Liver (tissue), 9 donors: ENCODE results near the gene PPIP5K1. TPM values are rescaled to one million over a fixed set of nuclear protein-coding genes. Genes with fewer than 3 reads are reported as not detected.
"Not testable (repeated sequence)": the region's sequence is repeated elsewhere in the genome, so short reads cannot be mapped to it uniquely, and the experiment has no call there.

Source experiments
- DNase-seq: peaks from one replicate; pipeline ENCODE4 v3.0.0-alpha.2; 2017; ENCODE audit warnings: low spot score
- H3K27ac ChIP-seq, 2 donors: one replicate each; pipeline ENCODE4 v1.7.0; 2013; ENCODE audit warnings: inconsistent platforms in 2 of 2, low read length in 2 of 2, control low read depth in 1 of 2, low read depth in 1 of 2, mild to moderate bottlenecking in 1 of 2
- H3K27me3 ChIP-seq, 4 donors: one replicate each; pipeline versions ENCODE4 v1.6.1 to v1.7.0; 2013; ENCODE audit warnings: low read length in 3 of 4, inconsistent platforms in 1 of 4, mild to moderate bottlenecking in 1 of 4, moderate library complexity in 1 of 4; ENCODE audit not compliant: control insufficient read depth in 4 of 4, insufficient read depth in 4 of 4
- H3K36me3 ChIP-seq, 4 donors: one replicate each; pipeline versions ENCODE4 v1.6.1 to v1.7.0; 2013; ENCODE audit warnings: low read length in 3 of 4, mild to moderate bottlenecking in 3 of 4, low read depth in 1 of 4, moderate library complexity in 1 of 4; ENCODE audit not compliant: control insufficient read depth in 4 of 4, insufficient read depth in 3 of 4
- H3K4me1 ChIP-seq, 4 donors: one replicate each; pipeline versions ENCODE4 v1.6.1 to v1.7.0; 2013; ENCODE audit warnings: low read length in 3 of 4, mild to moderate bottlenecking in 3 of 4, moderate library complexity in 1 of 4; ENCODE audit not compliant: control insufficient read depth in 4 of 4, insufficient read depth in 4 of 4
- H3K4me3 ChIP-seq, 3 donors: one replicate each; pipeline versions ENCODE4 v1.6.1 to v1.7.0; 2013; ENCODE audit warnings: low read length in 3 of 3, control low read depth in 1 of 3, low read depth in 1 of 3, mild to moderate bottlenecking in 1 of 3
- H3K9ac ChIP-seq, 2 donors: one replicate each; pipeline ENCODE4 v1.7.0; 2013; ENCODE audit warnings: low read length in 2 of 2, mild to moderate bottlenecking in 2 of 2, moderate library complexity in 2 of 2, control low read depth in 1 of 2, low read depth in 1 of 2
- H3K9me3 ChIP-seq, 4 donors: one replicate each; pipeline versions ENCODE4 v1.6.1 to v1.7.0; 2013; ENCODE audit warnings: low read length in 3 of 4; ENCODE audit not compliant: control insufficient read depth in 4 of 4
- FOXA1 ChIP-seq: IDR thresholded peaks from 2 replicates; pipeline ENCODE4 v1.6.1; 2016; ENCODE audit warnings: antibody characterized with exemption
- RXRA ChIP-seq, 2 donors: IDR thresholded peaks; 2 replicates each; pipeline ENCODE4 v1.6.1; 2017 to 2018; ENCODE audit warnings: antibody characterized with exemption in 2 of 2, mild to moderate bottlenecking in 1 of 2
- YY1 ChIP-seq: IDR thresholded peaks from 2 replicates; pipeline ENCODE4 v1.6.1; 2016; ENCODE audit warnings: antibody characterized with exemption, mild to moderate bottlenecking
- WGBS: extraction: QIAGEN DNeasy Blood & Tissue Kit; methylation state at CpG from one replicate; pipeline ENCODE4 v1.1.7; 2013; 5-methylcytosine and 5-hydroxymethylcytosine counted together
- polyA plus RNA-seq, 2 donors: library from polyadenylated mRNA; stranded (reverse) in 1 of 2; unstranded in 1 of 2; fragments of 200-250 nt in 1 of 2; fragments of >200 nt in 1 of 2; fragmentation: Nextera tagmentation in 1 of 2; extraction: Ambion mirVana in 1 of 2; gene quantifications; one replicate each; pipeline versions ENCODE4 v1.2.1 to v1.2.3, GENCODE V29; 2013 to 2015
- total RNA-seq, 2 donors: library from RNA; depleted of rRNA; stranded (reverse); fragments of >200 nt; gene quantifications; one replicate each; pipeline ENCODE4 v1.2.3, GENCODE V29; 2014
- TF ChIP-seq, protein P1 (sequence below): IDR thresholded peaks from 2 replicates; pipeline ENCODE4 v1.6.1; 2016; ENCODE audit warnings: antibody characterized with exemption
- TF ChIP-seq, protein P2 (sequence below): IDR thresholded peaks from 2 replicates; pipeline ENCODE4 v1.6.1; 2016; ENCODE audit warnings: antibody characterized with exemption
- TF ChIP-seq, protein P3 (sequence below): IDR thresholded peaks from 2 replicates; pipeline ENCODE4 v1.6.1; 2016; ENCODE audit warnings: antibody characterized with exemption
- donor health status: healthy.
- donor health status: healthy.
- donor health status: healthy.
- donor health status: healthy.
- donor health status: healthy.

Gene PPIP5K1
- total RNA-seq (10 to 100 TPM; 11.9 to 18.2 TPM), polyA plus RNA-seq (1 to 10 TPM; 2.5 to 5.4 TPM)

DNA sequence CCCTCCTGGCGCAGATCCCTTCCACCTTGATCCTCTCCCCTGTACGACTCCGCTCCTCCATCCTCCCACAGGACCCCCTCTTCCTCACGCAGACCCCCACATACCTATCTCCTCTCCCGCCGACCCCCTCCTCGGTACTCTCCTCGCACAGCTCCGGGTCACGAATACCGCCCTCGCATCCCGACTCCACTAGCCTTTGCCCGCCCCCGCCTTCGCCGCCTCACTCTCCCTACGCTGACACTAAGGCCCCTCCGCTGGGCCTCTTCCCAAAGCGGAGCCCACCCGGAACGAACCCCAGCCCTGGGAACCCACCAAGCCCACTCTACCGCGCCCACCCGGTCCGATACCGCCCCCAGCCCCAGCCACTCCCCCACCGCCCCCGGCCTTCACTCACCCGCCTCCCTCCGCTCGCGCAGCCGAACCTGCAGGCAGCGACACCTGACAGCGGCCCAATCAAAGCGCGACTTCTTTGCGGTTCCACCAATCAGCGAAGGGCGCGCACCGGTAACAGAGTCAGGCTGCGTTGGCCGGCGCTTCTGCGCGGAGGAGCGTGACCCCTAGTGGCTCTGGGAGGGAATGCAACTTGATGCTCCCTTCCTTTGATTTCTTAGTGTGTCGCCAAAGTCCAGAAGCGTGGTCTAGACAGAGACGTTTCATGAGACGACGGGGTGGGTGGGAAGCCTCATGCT, at the start of gene PPIP5K1:
Gene PPIP5K1 (minus strand): TSS at position 431 of the 689 bp plus-strand sequence. CDS start 5,704 bp downstream, outside the sequence.
- WGBS, result no CpG with 5 or more reads among the region's 54 CpGs
- not testable (repeated sequence) for H3K36me3 ChIP-seq, H3K27me3 ChIP-seq, H3K9me3 ChIP-seq, H3K4me1 ChIP-seq, H3K27ac ChIP-seq, H3K9ac ChIP-seq, H3K4me3 ChIP-seq, DNase-seq

DNA sequence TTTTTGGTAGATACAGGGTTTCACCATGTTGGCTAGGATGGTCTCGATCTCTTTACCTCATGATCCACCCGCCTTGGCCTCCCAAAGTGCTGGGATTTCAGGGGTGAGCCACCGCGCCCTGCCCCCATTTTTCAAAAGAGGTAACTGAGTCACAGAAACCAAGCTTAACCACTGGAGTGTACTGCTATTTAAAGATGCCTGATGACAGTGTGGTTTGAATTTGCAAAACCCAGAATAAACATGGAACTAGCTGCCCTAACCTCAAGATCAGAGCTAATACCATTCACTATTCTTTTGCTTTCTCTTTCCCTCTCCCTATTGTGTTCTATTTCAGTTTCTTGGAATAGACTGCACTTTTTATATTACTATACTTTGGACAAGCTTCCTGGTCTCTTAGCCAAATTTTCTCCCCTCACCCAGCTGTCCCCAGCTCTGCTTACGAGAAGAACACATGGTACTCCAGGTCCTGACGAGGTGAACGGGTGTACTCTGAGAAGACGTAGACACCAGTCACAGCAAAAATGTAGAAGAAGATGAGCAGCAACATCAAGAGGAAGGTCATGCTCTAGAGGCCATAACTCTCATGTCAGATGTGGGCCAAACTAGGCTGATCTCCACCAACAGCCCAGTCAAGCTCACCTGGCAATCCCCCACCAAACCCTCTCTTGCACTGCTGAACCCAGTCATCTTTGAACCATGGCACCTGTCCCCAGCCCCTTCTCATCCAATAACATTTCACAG, 48.6 kb upstream of the PPIP5K1 start:
- not testable (repeated sequence) for H3K27ac ChIP-seq, H3K27me3 ChIP-seq

DNA sequence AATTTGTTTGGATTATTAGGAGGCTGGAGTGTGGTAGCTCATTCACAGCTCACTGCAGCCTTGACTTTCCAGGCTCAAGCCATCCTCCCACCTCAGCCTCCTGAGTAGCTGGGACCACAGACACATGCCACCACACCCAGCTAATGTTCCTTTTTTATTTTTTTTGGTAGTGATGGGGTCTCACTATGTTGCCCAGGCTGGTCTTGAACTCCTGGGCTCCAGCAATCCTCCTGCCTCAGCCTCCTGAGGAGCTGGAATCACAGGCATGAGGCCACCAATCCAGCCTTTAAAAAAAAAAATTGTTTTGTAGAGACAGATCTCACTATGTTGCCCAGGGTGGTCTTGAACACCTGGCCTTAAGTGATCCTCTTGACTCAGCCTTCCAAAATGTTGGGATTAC, 36.9 kb upstream of the PPIP5K1 start:
- not testable (repeated sequence) for H3K27ac ChIP-seq, H3K27me3 ChIP-seq, DNase-seq, H3K9me3 ChIP-seq, H3K36me3 ChIP-seq, H3K4me1 ChIP-seq, H3K9ac ChIP-seq, H3K4me3 ChIP-seq

More for the DNA sequence above, 48.6 kb upstream of the PPIP5K1 start:
- 94% methylated on average over 8 of the region's 8 CpGs for WGBS
- not testable (repeated sequence) for H3K9ac ChIP-seq, H3K4me3 ChIP-seq, H3K9me3 ChIP-seq, H3K36me3 ChIP-seq, DNase-seq, H3K4me1 ChIP-seq

DNA sequence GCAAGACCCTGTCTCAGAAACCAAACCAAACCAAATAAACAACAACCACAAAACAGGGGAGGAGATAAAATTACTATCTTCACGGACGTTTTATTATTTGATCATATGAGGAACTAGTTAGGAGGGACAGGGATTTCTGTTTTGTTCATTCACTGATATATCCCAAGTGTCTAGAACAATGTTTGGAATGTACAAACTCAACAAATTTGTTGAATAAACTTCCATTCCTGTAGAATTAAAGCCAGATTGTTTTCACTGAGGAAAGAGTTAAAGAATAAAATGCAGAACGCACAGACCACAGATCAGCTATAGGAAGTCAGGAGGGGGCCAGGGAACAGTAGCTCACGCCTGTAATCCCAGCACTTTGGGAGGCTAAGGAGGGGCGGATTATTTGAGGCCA, 35.1 kb upstream of the PPIP5K1 start:
- no peak overlapping the region for H3K9ac ChIP-seq
- H3K27ac ChIP-seq, result no peak overlapping the region
- DNase-seq, result no peak
- H3K4me1 ChIP-seq, result no peaks in the 10 kb centered on the region
- no peaks in the 10 kb centered on the region for H3K36me3 ChIP-seq
- 36% methylated on average over 5 of the region's 5 CpGs for WGBS
- TF ChIP-seq, protein P1, sequence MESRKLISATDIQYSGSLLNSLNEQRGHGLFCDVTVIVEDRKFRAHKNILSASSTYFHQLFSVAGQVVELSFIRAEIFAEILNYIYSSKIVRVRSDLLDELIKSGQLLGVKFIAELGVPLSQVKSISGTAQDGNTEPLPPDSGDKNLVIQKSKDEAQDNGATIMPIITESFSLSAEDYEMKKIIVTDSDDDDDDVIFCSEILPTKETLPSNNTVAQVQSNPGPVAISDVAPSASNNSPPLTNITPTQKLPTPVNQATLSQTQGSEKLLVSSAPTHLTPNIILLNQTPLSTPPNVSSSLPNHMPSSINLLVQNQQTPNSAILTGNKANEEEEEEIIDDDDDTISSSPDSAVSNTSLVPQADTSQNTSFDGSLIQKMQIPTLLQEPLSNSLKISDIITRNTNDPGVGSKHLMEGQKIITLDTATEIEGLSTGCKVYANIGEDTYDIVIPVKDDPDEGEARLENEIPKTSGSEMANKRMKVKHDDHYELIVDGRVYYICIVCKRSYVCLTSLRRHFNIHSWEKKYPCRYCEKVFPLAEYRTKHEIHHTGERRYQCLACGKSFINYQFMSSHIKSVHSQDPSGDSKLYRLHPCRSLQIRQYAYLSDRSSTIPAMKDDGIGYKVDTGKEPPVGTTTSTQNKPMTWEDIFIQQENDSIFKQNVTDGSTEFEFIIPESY, result no peak
- TF ChIP-seq, protein P2, sequence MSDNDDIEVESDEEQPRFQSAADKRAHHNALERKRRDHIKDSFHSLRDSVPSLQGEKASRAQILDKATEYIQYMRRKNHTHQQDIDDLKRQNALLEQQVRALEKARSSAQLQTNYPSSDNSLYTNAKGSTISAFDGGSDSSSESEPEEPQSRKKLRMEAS, result no peak
- TF ChIP-seq YY1 (no peak), RXRA (IDR thresholded peaks at IDR 0.05) (no peak), FOXA1 (no peak)
- TF ChIP-seq, protein P3, sequence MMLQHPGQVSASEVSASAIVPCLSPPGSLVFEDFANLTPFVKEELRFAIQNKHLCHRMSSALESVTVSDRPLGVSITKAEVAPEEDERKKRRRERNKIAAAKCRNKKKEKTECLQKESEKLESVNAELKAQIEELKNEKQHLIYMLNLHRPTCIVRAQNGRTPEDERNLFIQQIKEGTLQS, result no peak
- H3K9me3 ChIP-seq, result no peaks in the 10 kb centered on the region
- no peak overlapping the region for H3K4me3 ChIP-seq
- no peaks in the 10 kb centered on the region for H3K27me3 ChIP-seq

DNA sequence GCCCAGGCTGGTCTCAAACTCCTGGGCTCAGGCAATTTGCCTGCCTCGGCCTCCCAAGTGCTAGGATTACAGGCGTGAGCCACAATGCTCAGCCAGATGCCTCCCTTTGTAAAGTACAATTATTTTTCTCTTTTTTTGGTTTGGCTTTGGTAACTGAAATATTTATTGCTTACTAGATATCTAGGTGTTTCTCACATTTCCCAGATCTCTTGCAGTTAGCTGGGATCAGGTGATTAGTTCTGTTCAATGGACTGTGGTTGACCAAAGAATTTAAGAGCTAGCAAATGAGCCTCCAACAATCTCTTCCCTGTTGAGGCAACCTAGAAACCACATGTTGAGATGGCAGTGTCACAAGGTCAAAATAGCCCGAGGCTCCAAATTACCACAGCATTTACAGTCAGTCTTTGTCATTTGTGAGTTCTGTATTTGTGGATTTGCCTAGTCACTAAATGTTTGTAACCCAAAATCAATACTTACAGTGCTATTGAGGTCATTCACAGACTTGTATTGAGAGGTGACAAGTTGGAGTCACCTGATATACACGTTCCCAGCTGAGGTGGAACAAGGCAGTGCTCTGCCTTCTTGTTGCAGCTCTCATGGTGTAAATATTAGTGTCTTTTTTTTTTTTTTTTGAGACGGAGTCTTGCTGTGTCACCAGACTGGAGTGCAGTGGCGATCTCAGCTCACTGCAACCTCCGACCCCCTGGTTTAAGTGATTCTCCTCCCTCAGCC, 32.2 kb upstream of the PPIP5K1 start:
- H3K9ac ChIP-seq, H3K27ac ChIP-seq, DNase-seq, H3K4me1 ChIP-seq, H3K36me3 ChIP-seq, H3K27me3 ChIP-seq, H3K9me3 ChIP-seq, H3K4me3 ChIP-seq: not testable (repeated sequence)
- 70% methylated on average over 5 of the region's 7 CpGs for WGBS

DNA sequence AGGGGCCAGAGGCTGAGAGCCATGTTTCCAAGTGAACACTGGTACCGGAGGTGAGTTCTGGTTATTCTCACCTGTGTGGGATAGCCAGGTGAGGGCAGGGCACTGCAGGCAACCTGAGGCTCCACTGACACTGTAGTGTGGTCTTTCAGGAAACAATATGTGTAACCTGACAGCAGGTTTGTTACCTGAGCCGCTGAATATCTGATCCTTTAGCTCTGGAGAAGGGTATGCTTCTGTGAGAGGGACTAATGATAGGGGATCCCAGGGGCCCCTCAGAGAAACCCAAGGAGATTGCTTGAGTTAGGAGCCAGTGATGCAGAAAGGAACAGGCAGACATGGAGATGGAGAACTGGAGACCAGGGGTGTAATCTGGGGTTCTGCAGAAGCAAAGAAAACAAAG, 28.7 kb upstream of the PPIP5K1 start, which contains the start of gene STRC:
Gene STRC (minus strand): TSS at position 101 of the 400 bp plus-strand sequence. CDS start 78 bp downstream, at position 23.
- not testable (repeated sequence) for H3K9ac ChIP-seq, H3K4me3 ChIP-seq, H3K27ac ChIP-seq, H3K4me1 ChIP-seq, H3K36me3 ChIP-seq, H3K9me3 ChIP-seq, DNase-seq, H3K27me3 ChIP-seq
- WGBS, result no CpG with 5 or more reads among the region's 2 CpGs
